Measurements from ENCODE around the gene COG5. TPM values are rescaled to one million over a fixed set of nuclear protein-coding genes. Genes with fewer than 3 reads are reported as not detected.

Gene COG5
- total RNA-seq, 1 donor from 2014 or later = 37.2 TPM

DNA sequence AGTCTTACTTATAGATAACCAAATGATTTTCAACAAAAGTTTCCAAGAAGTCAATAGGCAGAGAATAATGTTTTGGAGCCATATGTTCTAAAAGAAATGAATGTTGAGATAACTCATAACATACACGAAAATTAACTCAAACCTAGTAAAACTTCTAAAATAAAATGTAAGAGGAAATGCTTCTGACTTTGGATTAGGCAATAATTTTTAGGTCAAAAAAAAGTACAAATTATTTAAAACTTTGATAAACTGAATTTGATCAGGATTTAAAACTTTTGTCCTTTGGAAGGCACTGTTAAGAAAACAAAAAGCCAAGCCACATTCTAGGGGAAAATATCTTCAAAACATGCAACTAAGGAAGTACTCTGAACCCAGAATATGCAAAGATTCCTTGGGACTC is 242.1 kb downstream of the COG5 start:
- Mint-ChIP-seq H3K27me3 (no peaks in the 10 kb centered on the region), H3K36me3 (peaks cover 14% of the 10 kb centered on the region), H3K4me3 (no peak overlapping the region), H3K4me1 (ENCODE audit: unreplicated experiment) (peaks cover 13% of the 10 kb centered on the region), H3K9me3 (peaks cover 5% of the 10 kb centered on the region), H3K27ac (no peak overlapping the region)
- DNase-seq (ENCODE audit: extremely low spot score, unreplicated experiment) = no peak
- TF ChIP-seq CTCF (conservative IDR thresholded peaks at IDR 0.05) = no peak

DNA sequence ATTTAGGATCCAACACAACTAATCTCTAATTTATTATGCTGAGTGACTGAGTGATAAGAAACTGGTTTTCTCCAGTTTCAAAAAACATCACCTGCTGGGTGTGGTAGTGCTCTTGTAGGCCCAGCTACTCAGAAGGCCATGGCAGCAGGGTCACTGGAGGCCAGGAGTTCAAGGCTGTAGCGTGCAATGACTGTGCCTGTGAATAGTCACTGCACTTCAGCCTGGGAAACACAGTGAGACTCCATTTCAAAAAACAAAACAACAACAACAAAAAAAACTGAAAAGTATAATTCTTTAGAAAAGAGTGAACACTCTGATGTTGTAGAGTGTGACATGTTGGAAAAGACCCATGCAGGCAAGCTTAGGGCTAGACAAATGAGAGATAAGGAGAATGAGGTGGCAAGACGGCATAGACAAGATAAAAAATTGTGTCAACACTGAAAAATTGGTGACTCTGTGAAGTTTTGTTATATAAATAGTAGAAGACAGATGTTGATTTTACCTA is 243.9 kb downstream of the COG5 start:
- Mint-ChIP-seq H3K27me3 (no peaks in the 10 kb centered on the region), H3K9me3 (peaks cover 5% of the 10 kb centered on the region), H3K27ac (no peak overlapping the region), H3K4me1 (ENCODE audit: unreplicated experiment) (peaks cover 19% of the 10 kb centered on the region), H3K4me3 (no peak overlapping the region), H3K36me3 (peaks cover 16% of the 10 kb centered on the region)
- no peak for DNase-seq (ENCODE audit: extremely low spot score, unreplicated experiment)
- TF ChIP-seq CTCF (conservative IDR thresholded peaks at IDR 0.05) = no peak

- H3K4me3 Mint-ChIP-seq = no peak overlapping the region
- peaks cover 16% of the 10 kb centered on the region for H3K36me3 Mint-ChIP-seq
- no peaks in the 10 kb centered on the region for H3K27me3 Mint-ChIP-seq
- peaks cover 19% of the 10 kb centered on the region for H3K4me1 Mint-ChIP-seq (ENCODE audit: unreplicated experiment)
- H3K27ac Mint-ChIP-seq = no peak overlapping the region
- no peak for TF ChIP-seq CTCF (conservative IDR thresholded peaks at IDR 0.05)
- peaks cover 5% of the 10 kb centered on the region for H3K9me3 Mint-ChIP-seq
- no peak for DNase-seq (ENCODE audit: extremely low spot score, unreplicated experiment)
Observed at GRCh38 chr7:107318523-107319160, 245.1 kb downstream of the COG5 start.

GRCh38 chr7:107315716-107316220 is 248.0 kb downstream of the COG5 start:
- H3K4me3 Mint-ChIP-seq = no peak overlapping the region
- no peak for DNase-seq (ENCODE audit: extremely low spot score, unreplicated experiment)
- H3K9me3 Mint-ChIP-seq = no peaks in the 10 kb centered on the region
- peaks cover 13% of the 10 kb centered on the region for H3K36me3 Mint-ChIP-seq
- peaks cover 19% of the 10 kb centered on the region for H3K4me1 Mint-ChIP-seq (ENCODE audit: unreplicated experiment)
- no peak for TF ChIP-seq CTCF (conservative IDR thresholded peaks at IDR 0.05)
- no peaks in the 10 kb centered on the region for H3K27me3 Mint-ChIP-seq
- H3K27ac Mint-ChIP-seq = no peak overlapping the region

- Mint-ChIP-seq H3K27me3 (no peaks in the 10 kb centered on the region), H3K4me3 (no peak overlapping the region), H3K27ac (no peak overlapping the region), H3K36me3 (peaks cover 13% of the 10 kb centered on the region), H3K9me3 (no peaks in the 10 kb centered on the region), H3K4me1 (ENCODE audit: unreplicated experiment) (peaks cover 9% of the 10 kb centered on the region)
- no peak for TF ChIP-seq CTCF (conservative IDR thresholded peaks at IDR 0.05)
- DNase-seq (ENCODE audit: extremely low spot score, unreplicated experiment) = no peak
Observed at GRCh38 chr7:107313355-107313754, 250.4 kb downstream of the COG5 start.

All from type B pancreatic cell (in vitro differentiated cells).